Endometrial microvascular endothelial cells (primary cell): ENCODE measurements around the gene PIP4P1. TPM values are rescaled to one million over a fixed set of nuclear protein-coding genes. Genes with fewer than 3 reads are reported as not detected.
"Not testable (repeated sequence)": the region's sequence is repeated elsewhere in the genome, so short reads cannot be mapped to it uniquely, and the experiment has no call there.

ENCODE experiments used
- in situ Hi-C: cut with HindIII; loops from 2 replicates; pipeline ENCODE4 v1.10.0; 2017; ENCODE audit warnings: low sequenced_read_pairs, low pct_unique_long_range_greater_than_20kb; ENCODE audit errors: inconsistent ontology term
- total RNA-seq: library from RNA; depleted of rRNA; stranded (reverse); fragments of >200 nt; gene quantifications from one replicate; pipeline ENCODE4 v1.2.3, GENCODE V29; 2015; ENCODE audit errors: inconsistent ontology term

Gene PIP4P1
- 10.4 TPM for total RNA-seq

DNA sequence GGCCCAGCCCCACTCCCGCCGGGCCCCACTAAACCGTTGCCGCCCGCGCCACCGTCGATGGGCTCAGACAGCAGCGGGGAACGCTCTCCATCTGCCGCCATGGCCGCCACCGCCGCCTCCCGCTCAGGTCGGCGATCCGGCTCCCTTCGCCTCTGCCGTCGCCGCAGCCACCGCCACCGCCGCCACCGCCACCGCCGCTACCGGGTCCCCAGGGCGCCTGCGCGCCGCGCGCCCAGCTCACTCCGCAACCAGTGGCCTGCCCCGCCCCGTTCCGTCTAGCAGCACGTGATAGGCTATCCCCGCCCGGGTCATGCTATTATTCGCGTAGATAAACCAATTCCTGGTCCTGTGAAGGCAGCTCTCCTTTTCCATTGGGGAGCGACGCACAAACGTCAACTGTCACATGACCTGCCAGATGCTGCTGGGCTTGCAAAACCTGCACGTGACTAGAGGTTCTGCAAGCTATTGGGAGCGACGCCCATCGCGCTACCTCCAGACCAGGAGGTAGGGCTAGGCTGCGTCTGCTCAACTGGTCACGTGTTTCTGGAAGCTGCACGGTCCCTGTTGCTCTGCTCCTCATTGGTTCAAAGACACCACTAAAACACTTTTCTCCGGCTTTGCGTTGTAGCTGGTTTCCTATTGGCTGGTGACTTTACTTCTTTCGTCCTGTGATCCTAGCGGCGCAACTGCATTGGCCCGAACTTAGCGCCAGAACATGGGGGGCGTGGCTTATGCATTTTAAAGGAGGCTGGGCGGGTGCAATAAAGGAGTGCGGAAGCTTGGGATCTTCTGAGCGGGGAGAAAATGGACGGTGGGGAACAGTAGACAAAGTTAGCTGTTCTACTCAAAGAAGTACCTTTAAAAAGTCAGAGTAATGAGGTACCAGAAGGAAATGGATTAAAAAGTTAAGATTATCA lies at the start of gene PIP4P1:
Gene PIP4P1 (minus strand): TSS at position 210 of the 917 bp plus-strand sequence. CDS start 109 bp downstream, at position 101.
- in situ Hi-C loops: no loop called here

DNA sequence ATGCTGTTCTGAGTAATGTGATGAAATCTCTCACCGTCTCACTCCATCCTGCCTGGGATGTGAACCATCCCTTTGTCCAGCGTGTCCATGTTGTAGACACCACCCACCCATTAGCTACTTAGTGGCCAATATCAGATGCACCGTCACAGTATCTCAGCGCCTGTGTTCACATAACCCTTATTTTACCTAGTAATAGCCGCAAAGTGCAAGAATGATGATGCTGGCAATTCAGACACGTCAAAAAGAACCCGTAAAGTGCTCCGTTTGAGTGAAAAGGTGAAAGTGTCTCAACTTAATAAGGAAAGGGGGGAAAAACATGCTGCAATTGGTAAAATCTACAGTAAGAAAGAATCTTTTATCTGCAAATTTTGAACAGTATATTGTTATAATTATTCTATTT lies 47.1 kb upstream of the PIP4P1 start:
- in situ Hi-C loops: no loop called here

DNA sequence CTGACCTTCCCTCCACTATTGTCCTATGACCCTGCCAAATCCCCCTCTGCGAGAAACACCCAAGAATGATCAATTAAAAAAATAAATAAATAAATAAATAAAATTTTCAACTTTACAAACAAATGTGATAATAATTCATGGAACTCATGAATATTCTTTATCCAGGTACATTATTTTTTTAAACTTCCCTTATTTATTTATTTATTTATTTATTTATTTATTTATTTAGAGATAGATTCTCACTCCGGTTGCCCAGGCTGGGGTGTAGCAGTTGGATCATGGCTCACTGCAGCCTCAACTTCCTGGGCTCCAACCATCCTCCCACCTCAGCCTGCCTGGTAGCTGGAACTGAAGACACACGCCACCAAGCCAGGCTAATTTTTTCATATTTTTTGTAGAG lies 46.3 kb upstream of the PIP4P1 start:
- in situ Hi-C loops: not testable (repeated sequence)

DNA sequence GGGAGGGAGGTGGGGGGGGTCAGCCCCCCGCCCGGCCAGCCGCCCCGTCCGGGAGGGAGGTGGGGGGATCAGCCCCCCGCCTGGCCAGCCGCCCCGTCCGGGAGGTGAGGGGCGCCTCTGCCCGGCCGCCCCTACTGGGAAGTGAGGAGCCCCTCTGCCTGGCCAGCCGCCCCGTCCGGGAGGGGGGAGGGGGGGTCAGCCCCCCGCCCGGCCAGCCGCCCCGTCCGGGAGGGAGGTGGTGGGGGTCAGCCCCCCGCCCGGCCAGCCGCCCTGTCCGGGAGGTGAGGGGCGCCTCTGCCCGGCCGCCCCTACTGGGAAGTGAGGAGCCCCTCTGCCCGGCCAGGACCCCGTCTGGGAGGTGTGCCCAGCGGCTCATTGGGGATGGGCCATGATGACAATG lies 45.5 kb upstream of the PIP4P1 start:
- in situ Hi-C loops: not testable (repeated sequence)

DNA sequence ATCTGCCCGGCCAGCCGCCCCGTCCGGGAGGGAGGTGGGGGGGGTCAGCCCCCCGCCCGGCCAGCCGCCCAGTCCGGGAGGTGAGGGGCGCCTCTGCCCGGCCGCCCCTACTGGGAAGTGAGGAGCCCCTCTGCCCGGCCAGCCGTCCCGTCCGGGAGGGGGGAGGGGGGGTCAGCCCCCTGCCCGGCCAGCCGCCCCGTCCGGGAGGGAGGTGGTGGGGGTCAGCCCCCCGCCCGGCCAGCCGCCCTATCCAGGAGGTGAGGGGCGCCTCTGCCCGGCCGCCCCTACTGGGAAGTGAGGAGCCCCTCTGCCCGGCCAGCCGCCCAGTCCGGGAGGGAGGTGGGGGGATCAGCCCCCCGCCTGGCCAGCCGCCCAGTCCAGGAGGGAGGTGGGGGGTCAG lies 45.0 kb upstream of the PIP4P1 start:
- in situ Hi-C loops: not testable (repeated sequence)

DNA sequence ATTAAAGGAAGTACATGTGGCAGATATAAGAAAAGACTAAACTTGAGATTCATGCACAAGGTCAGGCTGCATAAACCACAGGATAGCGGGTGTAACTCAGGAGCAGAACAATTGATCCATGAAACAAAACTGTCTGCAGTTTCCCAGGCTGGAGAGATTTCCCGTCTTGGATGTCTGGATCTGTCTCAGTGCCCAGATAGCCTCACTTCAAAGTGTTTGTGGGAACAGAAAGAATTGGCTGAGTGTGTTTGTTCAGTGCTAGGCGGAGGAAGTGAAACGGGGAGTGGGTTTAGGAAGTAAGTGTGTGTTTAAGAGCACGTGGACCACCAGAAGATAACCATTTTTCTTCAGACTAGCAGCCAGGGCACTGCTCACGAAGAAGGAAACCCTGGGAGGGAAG lies 42.7 kb upstream of the PIP4P1 start:
- in situ Hi-C loops: no loop called here

DNA sequence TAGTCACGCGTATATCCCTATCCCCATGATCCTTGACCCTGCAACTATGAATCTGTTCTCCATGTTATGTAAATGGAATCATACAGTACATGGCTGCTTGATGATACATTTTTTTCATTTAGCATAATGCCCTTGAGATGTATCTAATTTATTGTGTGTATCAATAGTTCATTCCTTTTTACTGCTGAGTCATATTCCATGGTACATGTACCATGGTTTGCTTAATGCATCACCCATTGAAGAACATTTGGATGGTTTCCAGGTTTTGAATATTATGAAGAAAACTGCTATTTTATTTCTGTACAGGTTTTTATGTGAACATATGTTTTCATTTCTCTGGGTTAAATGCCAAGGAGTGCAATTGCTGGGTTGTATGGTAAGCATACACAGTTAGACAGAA lies 40.1 kb upstream of the PIP4P1 start:
- in situ Hi-C loops: no loop called here

DNA sequence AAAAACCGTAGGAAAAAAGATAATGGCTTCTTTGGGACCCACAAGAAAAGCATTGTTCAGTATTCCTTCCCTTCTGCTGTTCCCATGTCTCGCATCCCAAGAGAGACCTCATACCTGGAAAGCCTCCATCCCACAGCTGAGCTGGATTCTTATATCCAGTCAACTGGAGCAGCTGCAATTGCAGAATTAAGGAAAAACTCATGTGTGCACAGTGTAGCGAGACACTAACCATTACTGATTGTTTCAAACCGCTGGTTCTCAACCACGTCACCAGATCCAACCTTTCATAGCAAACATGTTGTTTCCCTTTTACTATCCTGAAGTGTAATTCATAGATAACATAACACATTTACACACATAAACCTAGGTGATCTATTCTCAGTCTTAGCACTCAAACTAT lies 38.6 kb upstream of the PIP4P1 start:
- in situ Hi-C loops: no loop called here

DNA sequence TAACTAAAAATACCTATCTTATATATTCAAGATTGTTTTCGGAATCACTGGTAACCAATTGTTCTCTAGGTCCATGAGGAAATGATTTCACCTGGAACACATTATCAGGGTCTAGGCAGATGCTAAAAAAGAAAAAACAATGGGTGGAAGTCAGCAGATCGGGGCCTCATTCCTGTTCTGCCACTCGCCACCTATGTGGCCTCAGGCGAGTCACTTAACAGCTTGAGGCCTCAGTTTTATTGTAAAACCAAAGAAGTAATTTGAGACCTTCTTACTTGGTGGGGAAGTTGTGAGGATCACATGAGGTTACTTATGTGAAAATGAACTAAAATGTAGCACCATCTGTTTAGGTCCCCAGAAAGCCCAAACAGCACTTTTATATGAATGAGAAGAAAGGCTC lies 37.9 kb upstream of the PIP4P1 start:
- in situ Hi-C loops: no loop called here

DNA sequence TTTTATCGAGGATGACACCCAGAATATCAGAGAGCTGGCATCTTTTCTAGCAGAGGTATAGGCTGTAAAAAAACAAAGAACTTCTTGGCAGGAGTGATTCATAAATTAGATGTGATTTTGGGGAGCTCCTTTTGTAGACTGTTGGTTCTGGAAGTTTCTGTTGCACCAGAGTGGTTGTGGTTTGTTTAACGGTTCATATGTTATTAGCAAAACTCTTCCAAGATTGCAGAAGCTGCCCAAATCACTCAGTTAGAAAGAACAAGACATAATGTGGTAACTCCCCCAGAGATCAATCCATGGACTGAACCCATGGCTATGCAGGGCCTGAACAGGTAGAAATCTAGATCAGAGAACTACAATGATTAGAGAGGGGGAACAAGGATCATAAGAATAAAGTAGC lies 37.4 kb upstream of the PIP4P1 start:
- in situ Hi-C loops: no loop called here

DNA sequence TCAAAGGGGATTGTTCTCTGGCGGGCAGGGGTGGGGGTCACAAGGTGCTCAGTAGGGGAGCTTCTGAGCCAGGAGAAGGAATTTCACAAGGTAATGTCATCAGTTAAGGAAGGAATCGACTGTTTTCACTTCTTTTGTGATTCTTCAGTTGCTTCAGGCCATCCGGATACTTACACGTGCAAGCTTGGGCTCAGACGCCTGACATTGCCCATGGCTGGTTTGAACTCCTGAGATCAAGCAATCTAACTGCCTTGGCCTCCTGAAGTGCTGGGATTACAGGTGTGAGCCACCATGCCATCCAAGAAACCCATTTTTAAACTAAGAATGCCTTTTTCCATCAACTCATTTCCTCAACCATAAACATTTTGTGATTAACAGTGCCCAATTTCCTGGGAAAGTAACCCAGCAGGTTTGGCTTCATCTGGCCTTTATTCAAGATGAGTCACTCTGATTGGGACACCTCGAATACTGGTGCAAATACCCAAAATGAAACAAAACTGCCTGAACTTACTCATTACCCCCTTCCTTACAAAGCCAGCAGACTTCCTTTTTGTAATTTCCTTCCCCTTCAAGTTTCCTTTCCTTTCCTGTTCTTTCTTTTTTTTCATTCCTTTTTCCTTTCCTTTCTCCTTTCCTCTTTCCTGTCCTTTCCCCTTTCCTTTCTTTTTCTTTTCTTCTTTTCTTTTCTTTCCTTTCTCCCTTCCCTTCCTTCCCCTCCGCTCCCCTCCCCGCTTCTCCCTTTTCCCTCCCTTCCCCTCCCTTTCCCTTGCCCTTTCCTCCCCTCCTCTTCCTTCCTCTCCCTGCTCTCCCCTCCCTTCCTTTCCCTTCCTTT lies 33.9 kb upstream of the PIP4P1 start:
- in situ Hi-C loops: no loop called here

DNA sequence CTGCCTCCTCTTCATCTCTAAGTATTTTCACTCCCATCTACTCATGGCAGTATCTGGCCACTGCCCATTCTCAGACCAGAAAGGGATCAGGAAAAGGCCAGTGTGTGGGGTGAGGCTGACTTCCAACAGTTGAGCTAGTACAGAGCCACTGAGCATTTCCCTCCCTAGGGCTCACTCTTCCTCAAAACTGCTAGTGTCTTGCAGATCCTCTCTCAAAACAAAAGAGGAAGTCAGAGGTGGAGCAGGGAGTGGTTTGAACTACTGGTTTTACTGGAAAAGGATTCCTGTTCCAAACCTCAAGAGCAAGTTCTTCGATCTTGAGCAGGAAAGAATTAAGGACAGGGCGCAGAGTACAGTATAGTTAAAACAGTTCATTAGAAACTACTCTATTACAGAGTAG lies 32.4 kb upstream of the PIP4P1 start:
- in situ Hi-C loops: no loop called here

DNA sequence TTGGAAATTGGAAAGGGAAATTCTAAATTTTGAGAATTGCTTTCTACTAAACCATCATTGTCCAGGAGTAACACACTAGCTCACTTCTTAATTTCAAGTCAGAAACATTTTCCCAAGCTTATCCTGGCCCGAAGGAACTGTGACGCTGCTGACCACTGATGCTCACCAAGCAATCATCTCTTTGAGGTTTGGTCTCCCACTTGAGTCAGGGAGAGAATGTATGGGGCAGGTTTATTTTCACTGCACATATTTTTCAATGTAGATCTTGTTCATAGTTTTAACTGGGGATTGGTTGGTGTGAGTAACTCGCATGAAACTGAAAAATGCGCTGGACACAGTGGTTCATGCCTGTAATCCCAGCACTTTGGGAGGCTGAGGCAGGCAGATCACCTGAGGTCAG lies 31.3 kb upstream of the PIP4P1 start:
- in situ Hi-C loops: no loop called here

DNA sequence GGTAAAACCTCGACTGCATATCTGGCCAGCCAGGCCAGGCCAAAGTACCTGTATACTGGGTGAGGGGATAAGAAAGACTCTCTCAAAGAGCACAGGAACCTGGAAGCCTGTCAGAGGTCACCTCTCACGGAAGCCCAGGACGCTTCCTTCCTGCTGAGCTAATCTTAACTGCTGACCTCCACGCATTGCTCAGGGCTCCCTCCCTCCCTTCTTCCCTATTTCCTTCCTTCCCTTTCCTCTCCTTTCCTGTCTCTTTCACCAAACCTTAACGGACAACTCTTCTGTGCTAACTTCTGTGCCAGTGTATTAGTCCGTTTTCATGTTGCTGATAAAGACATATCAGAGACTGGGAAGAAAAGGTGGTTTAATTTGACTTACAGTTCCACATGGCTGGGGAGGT lies 29.3 kb upstream of the PIP4P1 start:
- in situ Hi-C loops: no loop called here

DNA sequence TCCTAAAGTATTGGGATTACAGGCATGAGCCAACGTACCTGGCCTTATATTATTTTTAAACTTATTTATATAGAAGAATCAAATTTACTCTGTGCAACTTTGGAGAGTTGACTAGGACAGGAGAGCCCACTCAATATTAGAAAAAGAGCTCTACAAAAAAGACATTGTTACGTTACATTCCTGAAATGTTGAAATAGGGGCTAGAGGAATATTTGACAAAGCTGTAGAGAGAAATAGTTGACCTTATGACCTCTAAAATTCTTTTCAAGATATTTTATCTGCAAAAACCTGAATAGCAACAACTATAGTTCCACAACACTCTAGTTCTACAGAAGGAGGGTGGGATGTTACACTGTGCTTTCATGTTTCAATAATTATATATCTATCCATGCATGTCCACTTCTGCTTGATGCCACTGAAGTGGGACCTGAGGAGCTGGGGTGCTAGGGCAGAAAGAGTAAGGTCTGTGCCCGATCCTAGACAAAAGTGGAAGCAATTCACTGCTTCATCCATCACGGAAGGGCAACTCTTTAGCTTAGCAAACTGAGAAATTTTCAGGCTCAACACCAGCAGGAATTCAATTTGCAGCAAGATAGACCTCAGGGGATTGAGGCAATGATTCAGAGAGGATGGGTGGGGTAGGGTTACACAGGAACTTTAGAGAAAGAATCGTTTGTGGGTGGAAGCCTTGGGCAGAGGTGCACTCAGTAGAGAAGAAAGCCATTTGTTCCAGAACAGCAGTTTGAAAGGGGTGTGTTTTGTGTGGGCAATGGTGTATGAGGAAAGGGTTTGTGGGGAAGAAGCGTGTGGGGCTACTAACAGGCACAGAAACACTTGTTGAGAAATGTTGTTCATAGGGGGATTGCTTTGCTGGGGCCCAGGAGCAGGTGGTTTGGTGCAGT lies 28.1 kb upstream of the PIP4P1 start:
- in situ Hi-C loops: no loop called here

DNA sequence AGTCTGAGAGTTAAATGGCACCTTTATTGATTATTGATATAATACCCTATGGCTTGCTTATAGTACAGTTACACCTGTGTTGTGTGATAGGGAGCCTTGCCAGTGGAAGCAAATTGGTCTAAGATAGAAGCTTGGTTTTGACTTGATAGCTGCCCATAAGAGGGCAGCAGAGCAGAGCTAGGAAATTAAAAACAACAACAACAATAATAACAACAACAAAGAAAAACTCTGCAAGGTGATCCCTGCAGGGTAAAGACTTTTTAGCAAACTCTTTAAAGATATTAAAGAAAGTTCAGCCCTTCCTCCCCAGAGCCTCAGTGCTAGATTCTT lies 26.1 kb upstream of the PIP4P1 start:
- in situ Hi-C loops: no loop called here

DNA sequence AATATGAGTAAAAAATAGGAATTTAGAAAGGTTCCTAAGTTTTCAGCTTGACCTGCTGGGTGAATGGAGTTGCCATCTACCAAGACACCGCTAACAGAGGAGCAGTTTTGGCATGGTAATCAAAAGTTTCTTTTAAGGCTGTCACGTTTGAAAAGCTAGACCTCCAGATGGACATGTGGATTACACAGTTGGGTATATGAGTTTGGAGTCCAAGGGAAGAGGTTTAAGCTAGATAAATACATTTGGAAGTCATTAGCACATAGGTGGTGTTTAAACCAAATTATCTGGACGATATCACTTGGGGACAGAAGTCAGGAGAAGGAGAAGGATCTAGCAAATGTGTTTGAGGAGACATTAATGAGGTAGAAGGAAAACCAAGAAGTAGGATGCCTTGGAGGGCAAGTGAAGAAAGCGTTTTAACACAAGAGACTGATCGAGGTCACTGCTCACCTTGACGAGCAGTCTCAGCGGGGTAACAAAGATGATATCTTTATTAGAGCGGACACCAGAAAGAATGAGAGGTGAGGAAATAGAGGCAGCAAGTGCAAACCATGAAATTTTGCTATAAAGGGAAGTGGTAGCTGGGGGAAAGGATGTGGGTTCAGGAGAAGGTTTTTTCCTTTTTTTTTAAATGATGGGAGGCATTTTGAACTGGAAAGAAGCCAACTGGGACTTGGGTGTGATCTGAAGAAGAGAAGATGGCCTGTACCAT lies 25.6 kb upstream of the PIP4P1 start:
- in situ Hi-C loops: no loop called here

DNA sequence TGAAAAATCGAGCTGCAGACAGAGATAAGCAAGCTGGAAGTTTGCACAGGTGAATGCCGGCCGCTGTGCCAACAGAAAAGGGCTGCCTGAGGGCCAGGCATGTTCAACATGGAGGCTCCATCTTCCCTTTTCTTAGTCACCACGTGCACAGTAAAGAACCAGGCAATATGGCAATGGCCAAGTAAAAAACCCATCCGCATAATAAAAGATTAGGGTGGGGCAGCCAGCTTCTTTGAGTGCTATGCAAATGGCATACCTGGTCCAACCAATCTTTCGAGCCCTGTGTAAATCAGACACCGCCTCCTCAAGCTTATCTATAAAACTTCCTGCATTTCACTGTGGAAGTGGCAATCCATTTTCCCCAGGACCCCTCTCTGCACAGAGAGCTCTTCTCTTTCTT lies 24.7 kb upstream of the PIP4P1 start:
- in situ Hi-C loops: no loop called here

DNA sequence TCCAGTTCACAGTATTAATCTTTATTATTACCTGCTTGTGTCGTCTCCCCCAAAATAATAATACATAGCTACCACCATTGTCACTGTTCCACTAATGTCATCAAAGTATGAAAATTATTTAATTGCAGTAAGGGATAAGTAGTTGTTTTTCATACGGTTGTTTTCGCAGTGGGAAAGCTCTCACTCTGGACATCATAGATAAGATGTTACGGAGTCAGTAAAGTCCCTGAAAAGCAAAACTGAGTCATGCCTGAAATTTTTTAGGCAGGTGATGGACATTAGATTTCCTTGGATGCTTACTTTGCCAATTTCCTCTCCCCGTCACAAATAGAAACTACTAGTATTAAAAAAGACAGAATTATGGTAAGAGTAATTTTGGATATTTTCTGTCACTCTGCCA lies 21.1 kb upstream of the PIP4P1 start:
- in situ Hi-C loops: no loop called here
